Stimulated activated CD8-positive, alpha-beta memory T cell treated with anti-CD3 and anti-CD28 coated beads, Interleukin-4, amount 100 ng/mL, for 24 hours (primary cell): ENCODE data around the gene CGB8.
"Not testable (repeated sequence)": the region's sequence is repeated elsewhere in the genome, so short reads cannot be mapped to it uniquely, and the experiment has no call there.

Experiments
- DNase-seq: peaks from one replicate; pipeline ENCODE4 v3.0.0-alpha.2; 2020; ENCODE audit warnings: low read depth

The CGB8 gene

DNA sequence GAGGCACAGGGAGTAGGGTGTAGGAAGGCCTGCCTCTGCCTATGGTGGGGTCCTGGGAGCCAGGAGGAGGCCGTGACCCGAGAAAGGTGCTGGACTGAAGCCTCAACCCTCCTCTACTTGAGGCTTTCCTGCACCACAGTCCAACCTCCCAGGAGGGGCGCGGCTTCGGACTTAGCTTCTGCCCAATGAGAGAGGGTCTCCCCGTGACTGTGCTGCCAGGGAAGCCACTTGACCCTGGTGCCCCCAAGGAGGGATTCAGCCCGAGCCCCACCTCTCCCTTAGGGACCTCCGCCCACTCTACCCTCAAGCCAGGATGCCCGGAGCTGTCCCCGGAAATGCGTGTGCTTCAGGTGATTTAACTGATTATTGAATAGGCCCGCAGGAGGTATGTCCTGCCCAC is at the start of gene CGB8:
Gene CGB8 (minus strand): TSS at position 101 of the 400 bp plus-strand sequence. CDS start 372 bp downstream, outside the sequence.
- DNase-seq: not testable (repeated sequence)

DNA sequence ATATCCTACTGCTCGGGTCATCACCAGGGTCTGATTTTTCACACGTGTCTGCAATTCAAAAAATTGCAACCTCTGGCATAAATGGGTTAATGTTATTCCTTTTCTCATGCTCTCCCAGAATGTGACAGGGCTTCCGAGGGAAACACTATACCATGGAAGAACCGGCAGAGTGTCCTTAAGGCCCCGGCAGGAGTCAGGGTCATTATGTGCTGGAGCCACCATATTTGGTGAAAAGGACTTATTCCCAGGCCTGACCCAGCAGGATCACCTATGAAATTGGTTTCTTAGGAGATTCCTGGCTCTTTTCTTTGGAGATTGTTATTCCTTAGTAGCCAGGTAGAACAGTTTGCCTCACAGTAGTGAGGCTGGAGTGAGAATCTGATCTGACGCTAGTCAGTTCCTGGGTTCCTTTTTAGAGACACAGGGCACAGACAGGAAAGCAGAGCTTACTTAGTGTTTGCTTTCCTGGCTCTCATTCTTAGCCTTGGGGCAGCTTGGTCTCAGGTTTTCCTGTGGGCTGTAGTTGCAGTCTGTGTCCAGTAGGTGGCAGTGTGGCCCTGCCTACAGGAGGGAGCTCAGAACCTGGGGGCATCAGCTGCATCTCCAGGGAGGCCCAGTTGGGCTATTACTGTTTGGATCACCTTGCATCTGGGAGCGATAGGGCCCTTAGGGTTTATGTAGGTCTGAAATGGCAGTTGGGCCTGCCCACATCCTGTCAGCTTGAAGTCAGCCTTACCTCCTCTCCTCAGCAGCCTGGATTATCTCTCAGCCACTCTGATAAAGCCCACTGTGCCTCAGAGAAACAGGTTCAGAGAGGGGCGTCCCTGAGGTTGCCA is 48.8 kb upstream of the CGB8 start:
- DNase-seq: peak; percentile 49

- no peak for DNase-seq
Observed at GRCh38 chr19:49094505-49095482, 45.9 kb upstream of the CGB8 start.

DNA sequence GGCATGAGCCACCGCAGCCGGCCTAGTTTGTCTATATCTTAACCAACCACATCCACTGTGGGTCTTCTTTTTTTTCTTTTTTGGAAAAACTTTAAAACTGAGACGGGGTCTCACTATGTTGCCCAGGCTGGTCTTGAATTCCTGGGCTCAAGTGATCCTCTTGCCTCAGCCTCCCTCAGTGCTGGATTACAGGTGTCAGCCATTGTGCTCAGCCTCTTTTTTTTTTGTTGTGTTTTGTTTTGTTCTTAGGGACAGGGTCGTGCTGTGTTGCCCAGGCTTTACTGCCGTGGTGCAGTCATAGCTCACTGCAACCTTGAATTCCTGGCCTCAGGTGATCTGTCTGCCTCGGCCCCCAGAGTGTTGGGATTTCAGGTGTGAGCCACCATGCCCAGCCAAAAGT is 43.8 kb upstream of the CGB8 start:
- DNase-seq: no peak

DNA sequence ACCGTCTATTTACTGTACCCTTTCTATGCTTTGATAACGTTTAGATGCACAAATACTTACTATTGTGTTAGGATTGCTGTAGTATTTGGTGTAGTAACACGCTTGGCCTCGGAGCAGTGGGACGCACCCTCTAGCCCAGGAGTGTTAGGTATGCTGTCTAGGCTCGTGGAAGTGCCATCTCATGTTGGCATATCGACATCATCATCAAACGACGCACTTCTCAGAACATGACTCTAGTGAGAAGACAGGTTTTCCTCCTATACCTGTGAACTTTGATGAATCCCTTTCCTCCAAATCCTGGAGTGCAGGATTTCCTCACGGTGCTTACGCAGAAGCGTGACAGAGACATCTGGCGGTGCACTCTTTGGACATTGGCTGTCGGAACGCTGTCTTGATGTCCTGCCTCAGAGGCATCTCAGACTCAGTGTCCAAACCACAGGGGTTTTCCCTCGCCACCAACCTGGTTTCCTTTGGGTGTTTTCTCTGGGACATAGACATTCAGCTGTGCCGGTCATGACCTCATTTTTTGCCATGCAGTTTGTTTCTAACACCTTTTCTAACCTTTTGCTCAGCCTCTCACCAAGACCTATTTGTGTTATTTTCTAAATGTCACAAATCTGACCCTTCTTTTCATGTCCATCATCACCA is 42.6 kb upstream of the CGB8 start:
- no peak for DNase-seq

GRCh38 chr19:49086296-49086695 is 37.4 kb upstream of the CGB8 start:
- DNase-seq: no peak

DNA sequence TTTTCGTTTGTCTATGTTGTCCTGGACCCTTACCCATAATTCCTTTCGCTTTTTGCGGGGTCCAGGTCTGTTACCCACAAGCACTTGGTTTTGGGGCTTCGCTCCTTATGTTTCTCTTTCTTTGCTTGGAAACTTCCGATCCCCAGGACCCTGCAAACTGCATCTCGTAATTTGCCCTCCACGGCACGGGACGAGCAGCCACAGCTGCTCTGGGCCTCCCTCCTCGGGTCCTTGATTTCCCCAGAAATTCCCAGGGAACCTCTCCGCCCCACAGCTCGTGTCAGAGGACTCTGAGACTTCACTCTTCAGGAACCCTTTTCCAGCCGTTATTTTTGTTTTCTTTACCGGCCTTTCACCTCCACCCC is 36.9 kb upstream of the CGB8 start:
- DNase-seq: no peak

DNA sequence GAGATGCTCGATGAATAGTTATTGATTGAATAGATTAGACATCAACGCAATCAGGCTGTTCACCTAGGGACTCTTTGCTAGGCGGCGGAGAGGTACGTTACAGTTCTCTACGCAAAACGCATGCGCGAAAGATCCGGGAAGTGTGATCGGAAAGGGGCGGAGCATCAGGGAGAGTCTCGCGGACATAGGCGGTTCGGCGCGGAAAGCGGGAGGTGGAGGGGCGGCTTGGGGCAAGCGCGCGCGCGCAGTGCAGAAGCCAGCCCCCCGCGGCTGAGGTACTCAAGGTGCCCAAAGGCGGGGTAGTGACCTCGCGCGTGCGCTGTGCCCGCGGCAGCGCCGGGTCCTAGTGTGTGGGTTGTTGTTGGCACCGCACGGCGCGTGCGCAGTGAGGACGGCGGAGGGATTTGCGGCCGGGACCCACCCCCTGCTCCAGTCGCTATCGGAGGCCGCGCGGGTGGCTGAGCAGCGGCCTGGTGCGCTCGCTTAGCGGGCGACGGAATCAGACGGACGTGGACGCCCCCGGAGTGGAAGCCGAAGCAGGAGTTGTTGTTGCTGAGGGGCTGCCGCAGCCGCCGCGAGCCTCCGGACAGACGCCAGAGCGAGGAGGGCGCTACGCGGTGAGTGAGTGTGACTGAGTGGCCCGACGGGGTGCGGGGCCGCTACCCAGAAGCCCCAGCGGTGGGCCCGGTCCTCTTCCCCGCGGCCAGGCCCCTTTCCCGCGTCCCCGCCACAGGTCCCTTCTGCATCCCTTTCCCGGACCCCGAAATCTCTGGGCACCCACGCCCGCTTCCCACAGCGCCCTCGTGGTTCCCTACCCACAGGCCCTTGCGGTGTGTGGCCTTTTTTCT is 36.3 kb upstream of the CGB8 start, which contains the start of gene SNRNP70:
Gene SNRNP70 (plus strand): TSS at position 432 of the 848 bp plus-strand sequence. CDS start 964 bp downstream, outside the sequence.
- peak; percentile 98 for DNase-seq

- DNase-seq: no peak
Observed at GRCh38 chr19:49084206-49085019, 35.5 kb upstream of the CGB8 start.

- DNase-seq: no peak
Observed at GRCh38 chr19:49081273-49081672, 32.4 kb upstream of the CGB8 start.

DNA sequence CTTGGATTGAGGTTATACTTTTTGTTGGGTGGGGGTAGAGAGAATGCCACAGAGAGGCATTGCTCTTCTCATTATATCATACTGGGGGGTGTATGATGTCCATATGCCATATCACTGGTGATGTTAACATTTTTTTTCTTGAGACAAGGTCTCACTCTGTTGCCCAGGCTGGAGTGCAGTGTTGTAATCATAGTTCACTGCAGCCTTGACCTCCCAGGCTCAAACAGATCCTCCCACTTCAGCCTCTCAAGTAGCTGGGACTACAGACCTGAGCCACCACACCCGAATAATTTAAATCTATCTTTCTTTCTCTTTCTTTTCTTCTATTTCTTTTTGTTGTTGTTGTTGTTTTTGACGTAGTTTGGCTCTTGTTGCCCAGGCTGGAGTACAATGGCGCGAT is 31.5 kb upstream of the CGB8 start:
- no peak for DNase-seq

DNA sequence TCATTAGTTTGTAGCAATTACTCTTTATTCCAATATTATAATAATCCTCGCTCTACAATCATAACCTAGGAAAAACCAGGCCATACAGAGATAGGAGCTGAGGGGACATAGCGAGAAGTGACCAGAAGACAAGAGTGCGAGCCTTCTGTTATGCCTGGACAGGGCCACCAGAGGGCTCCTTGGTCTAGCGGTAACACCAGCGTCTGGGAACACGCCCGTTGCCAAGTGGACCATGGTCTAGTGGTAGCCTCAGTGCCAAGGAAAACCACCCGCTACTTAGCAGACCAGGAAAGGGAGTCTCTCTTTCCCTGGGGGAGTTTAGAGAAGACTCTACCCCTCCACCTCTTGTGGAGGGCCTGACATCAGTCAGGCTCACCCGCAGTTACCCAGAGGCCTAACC is 26.0 kb upstream of the CGB8 start:
- not testable (repeated sequence) for DNase-seq

- no peak for DNase-seq
Observed at GRCh38 chr19:49073514-49074378, 24.8 kb upstream of the CGB8 start.

DNA sequence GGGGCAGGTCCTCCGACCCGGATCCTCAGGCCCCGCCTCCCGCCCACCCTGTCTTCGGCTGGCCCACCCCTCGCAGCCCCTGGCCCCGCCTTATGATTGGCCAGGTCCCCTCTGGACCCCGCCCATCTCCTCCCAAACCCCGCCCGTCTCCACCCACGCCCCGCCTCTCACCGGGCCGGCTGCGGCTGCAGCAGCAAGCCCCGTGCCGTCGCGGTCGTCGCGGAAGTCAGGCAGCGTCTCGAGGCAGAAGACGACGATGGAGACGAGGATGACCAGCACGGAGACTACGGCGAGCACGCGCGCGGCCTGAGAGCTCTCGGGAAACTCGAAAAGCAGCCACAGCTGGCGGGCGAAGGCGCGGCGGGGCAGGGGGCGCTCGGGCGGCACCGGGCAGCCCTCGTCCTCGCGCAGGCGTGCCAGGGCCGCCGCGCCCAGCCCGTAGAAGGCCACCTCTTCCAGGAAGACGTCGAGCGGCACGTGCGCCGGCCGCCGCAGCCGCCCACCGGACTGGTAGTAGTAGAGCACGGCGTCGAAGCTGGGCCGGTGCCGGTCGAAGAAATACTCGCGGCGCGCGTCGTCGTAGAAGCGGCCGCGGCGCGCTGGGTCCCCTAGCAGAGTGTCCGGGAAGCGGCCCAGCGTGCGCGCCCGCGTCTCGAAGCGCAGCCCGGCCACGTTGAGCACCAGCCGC is 23.1 kb upstream of the CGB8 start:
- DNase-seq: no peak

DNA sequence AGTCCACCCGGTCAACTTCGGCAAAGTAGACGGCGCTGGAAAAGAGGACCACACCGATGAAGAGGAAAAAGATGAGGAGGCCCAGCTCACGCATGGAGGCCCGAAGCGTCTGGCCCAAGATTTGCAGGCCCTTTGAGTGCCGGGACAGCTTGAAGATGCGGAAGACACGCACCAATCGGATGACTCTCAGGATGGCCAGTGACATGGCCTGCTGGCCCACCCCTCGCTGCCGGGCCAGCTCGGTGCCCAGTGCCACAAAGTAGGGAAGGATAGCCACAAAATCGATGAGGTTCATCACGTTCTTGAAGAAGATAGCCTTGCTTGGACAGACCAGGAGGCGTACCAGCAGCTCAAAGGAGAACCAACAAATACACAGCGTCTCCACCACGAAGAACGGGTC is 21.5 kb upstream of the CGB8 start:
- no peak for DNase-seq

GRCh38 chr19:49069026-49069425 is 20.1 kb upstream of the CGB8 start:
- no peak for DNase-seq

GRCh38 chr19:49067554-49067953 is 18.6 kb upstream of the CGB8 start:
- DNase-seq: no peak

GRCh38 chr19:49065905-49066512 is 17.1 kb upstream of the CGB8 start:
- no peak for DNase-seq
